OCI-LY1 (cell line): ENCODE results near the gene SPATA31D3.

ENCODE experiments used
- H2AFZ ChIP-seq: fragments of 200-600 bp; sonication (generic), shearing (Covaris generic); 2 replicates; pipeline ENCODE4 v1.6.0; 2014; ENCODE audit warnings: antibody characterized with exemption, mild to moderate bottlenecking, low read length
- H3F3A ChIP-seq: fragments of 200-600 bp; sonication (generic), shearing (Covaris generic); 2 replicates; pipeline ENCODE4 v1.6.0; 2014; ENCODE audit warnings: mild to moderate bottlenecking, antibody characterized with exemption, low read length, moderate library complexity; ENCODE audit not compliant: insufficient read depth
- H3K27ac ChIP-seq: fragments of 200-600 bp; sonication (generic); 2 replicates; pipeline ENCODE4 v1.5.1; 2014; ENCODE audit warnings: low read length, mixed run types, mild to moderate bottlenecking, low read depth; ENCODE audit not compliant: poor library complexity, severe bottlenecking
- H3K27me3 ChIP-seq: fragments of 200-600 bp; sonication (generic); 2 replicates; pipeline ENCODE4 v1.6.0; 2014; ENCODE audit warnings: antibody characterized with exemption, mild to moderate bottlenecking, low read length, moderate library complexity; ENCODE audit not compliant: insufficient read depth
- H3K36me3 ChIP-seq: fragments of 200-600 bp; sonication (generic); 2 replicates; pipeline ENCODE4 v1.6.1; 2014; ENCODE audit warnings: mild to moderate bottlenecking, antibody characterized with exemption, low read length, moderate library complexity, mixed read lengths; ENCODE audit not compliant: insufficient read depth
- H3K4me1 ChIP-seq: fragments of 200-600 bp; sonication (generic); 2 replicates; pipeline ENCODE4 v1.5.1; 2014; ENCODE audit warnings: mild to moderate bottlenecking, low read length, moderate library complexity; ENCODE audit not compliant: insufficient read depth, severe bottlenecking
- H3K4me2 ChIP-seq: fragments of 200-600 bp; sonication (generic), shearing (Covaris generic); 2 replicates; pipeline ENCODE4 v1.6.1; 2014; ENCODE audit warnings: low read length
- H3K4me3 ChIP-seq: fragments of 200-600 bp; sonication (generic); 2 replicates; pipeline ENCODE4 v1.5.1; 2014; ENCODE audit warnings: low read length, low read depth, mild to moderate bottlenecking, mixed read lengths; ENCODE audit not compliant: poor library complexity, severe bottlenecking
- H3K79me2 ChIP-seq: fragments of 200-600 bp; shearing (Covaris generic); 2 replicates; pipeline ENCODE4 v1.6.1; 2016; ENCODE audit warnings: mixed run types, low read length, mixed read lengths; ENCODE audit not compliant: insufficient read depth
- H3K9ac ChIP-seq: fragments of 200-600 bp; sonication (generic), shearing (Covaris generic); 2 replicates; pipeline ENCODE4 v1.6.1; 2014; ENCODE audit warnings: mild to moderate bottlenecking, low read length, mixed read lengths
- H3K9me2 ChIP-seq: fragments of 200-600 bp; sonication (generic), shearing (Covaris generic); 2 replicates; pipeline ENCODE4 v1.6.1; 2014; ENCODE audit warnings: low read depth, mild to moderate bottlenecking, low read length, mixed read lengths
- H3K9me3 ChIP-seq: fragments of 200-600 bp; shearing (Covaris generic); 2 replicates; pipeline ENCODE4 v1.6.1; 2014; ENCODE audit warnings: low read length, mixed read lengths
- H4K20me1 ChIP-seq: fragments of 200-600 bp; sonication (generic), shearing (Covaris generic); 2 replicates; pipeline ENCODE4 v1.6.0; 2016; ENCODE audit warnings: mild to moderate bottlenecking, low read length; ENCODE audit not compliant: insufficient read depth
- EZH2 ChIP-seq: fragments of 200-600 bp; sonication (generic), shearing (Covaris generic); IDR thresholded peaks from 2 replicates; pipeline ENCODE4 v1.8.0; 2017; ENCODE audit warnings: borderline replicate concordance, mixed run types, mild to moderate bottlenecking, antibody characterized with exemption, low read length, moderate library complexity, mixed read lengths
- TF ChIP-seq, protein P1 (sequence below): fragments of 200-600 bp; sonication (generic), shearing (Covaris generic); IDR thresholded peaks from 2 replicates; pipeline ENCODE4 v1.5.1; 2017; ENCODE audit warnings: mild to moderate bottlenecking, antibody characterized with exemption, low read length, moderate library complexity, mixed read lengths

The SPATA31D3 gene

GRCh38 chr9:81993656-81994055 lies 50.4 kb downstream of the SPATA31D3 start:
- TF ChIP-seq, protein P1, sequence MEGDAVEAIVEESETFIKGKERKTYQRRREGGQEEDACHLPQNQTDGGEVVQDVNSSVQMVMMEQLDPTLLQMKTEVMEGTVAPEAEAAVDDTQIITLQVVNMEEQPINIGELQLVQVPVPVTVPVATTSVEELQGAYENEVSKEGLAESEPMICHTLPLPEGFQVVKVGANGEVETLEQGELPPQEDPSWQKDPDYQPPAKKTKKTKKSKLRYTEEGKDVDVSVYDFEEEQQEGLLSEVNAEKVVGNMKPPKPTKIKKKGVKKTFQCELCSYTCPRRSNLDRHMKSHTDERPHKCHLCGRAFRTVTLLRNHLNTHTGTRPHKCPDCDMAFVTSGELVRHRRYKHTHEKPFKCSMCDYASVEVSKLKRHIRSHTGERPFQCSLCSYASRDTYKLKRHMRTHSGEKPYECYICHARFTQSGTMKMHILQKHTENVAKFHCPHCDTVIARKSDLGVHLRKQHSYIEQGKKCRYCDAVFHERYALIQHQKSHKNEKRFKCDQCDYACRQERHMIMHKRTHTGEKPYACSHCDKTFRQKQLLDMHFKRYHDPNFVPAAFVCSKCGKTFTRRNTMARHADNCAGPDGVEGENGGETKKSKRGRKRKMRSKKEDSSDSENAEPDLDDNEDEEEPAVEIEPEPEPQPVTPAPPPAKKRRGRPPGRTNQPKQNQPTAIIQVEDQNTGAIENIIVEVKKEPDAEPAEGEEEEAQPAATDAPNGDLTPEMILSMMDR: no peak
- TF ChIP-seq EZH2: no peak
- no peaks in the 10 kb centered on the region for H3K9me2 ChIP-seq
- no peaks in the 10 kb centered on the region for H4K20me1 ChIP-seq
- peaks cover 7% of the 10 kb centered on the region; the same call in 1 of the 2 replicates for H3K27me3 ChIP-seq
- no peaks in the 10 kb centered on the region for H3K9me3 ChIP-seq
- no peaks in the 10 kb centered on the region for H3F3A ChIP-seq
- H3K4me2 ChIP-seq: no peak overlapping the region
- H3K27ac ChIP-seq: no peak overlapping the region
- no peak overlapping the region for H3K4me3 ChIP-seq
- H3K9ac ChIP-seq: no peak overlapping the region
- H3K36me3 ChIP-seq: no peaks in the 10 kb centered on the region
- no peaks in the 10 kb centered on the region for H3K79me2 ChIP-seq
- no peak overlapping the region for H2AFZ ChIP-seq
- no peaks in the 10 kb centered on the region for H3K4me1 ChIP-seq
